Endothelial cell of umbilical vein (primary cell): ENCODE measurements around the gene EFCC1. TPM values are rescaled to one million over a fixed set of nuclear protein-coding genes. Genes with fewer than 3 reads are reported as not detected.

Source experiments
- BruUV-seq: library from RNA; stranded (reverse); fragments of 400-500 nt; replicated peaks from 2 replicates; lab custom pipeline; 2021; lab: Mats Ljungman, UMichigan
- CTCF ChIA-PET: fragments of 300-600, 350-600 bp; sonication (Branson Sonifier 250); formaldehyde crosslinking; loops from one replicate; lab custom pipeline; 2021; ENCODE audit warnings: antibody characterized with exemption, inconsistent platforms; lab: Charles Lee
- POLR2A ChIA-PET: fragments of 300-600, 350-600 bp; sonication (Branson Sonifier 250); formaldehyde crosslinking; loops from one replicate; lab custom pipeline; 2021; ENCODE audit warnings: antibody characterized with exemption, inconsistent platforms; lab: Charles Lee
- DNase-seq: peaks from one replicate; pipeline ENCODE4 v3.0.0-alpha.2; 2011; ENCODE audit warnings: low read depth, low spot score
- FAIRE-seq: peaks from 2 replicates; lab custom pipeline; 2011; peaks lifted over from hg19 to GRCh38; lab: Jason Lieb, UNC
- H2AFZ ChIP-seq: 2 replicates; pipeline ENCODE4 v1.6.0; 2012; ENCODE audit warnings: low read depth, low read length, control low read depth, inconsistent platforms
- H3K27ac ChIP-seq: 2 replicates; pipeline ENCODE4 v1.5.1; 2011; ENCODE audit warnings: low read depth, mild to moderate bottlenecking, control low read depth, low read length, moderate library complexity; ENCODE audit not compliant: insufficient read depth
- H3K27me3 ChIP-seq, 2 experiments: 2 replicates each; pipeline versions ENCODE4 v1.6.0 to v1.6.1; 2011; ENCODE audit warnings: low read length in 2 of 2, mixed read lengths in 1 of 2; ENCODE audit not compliant: control insufficient read depth in 2 of 2, insufficient read depth in 2 of 2
- H3K36me3 ChIP-seq, 2 experiments: 2 replicates in 1 of 2; 3 replicates in 1 of 2; pipeline ENCODE4 v1.5.1; 2011; ENCODE audit warnings: low read length in 2 of 2, mild to moderate bottlenecking in 1 of 2, moderate library complexity in 1 of 2; ENCODE audit not compliant: control insufficient read depth in 2 of 2, insufficient read depth in 2 of 2; ENCODE audit errors: extremely low read depth in 1 of 2
- H3K4me1 ChIP-seq: 3 replicates; pipeline ENCODE4 v1.5.1; 2011; ENCODE audit warnings: mild to moderate bottlenecking, low read length; ENCODE audit not compliant: control insufficient read depth, insufficient read depth; ENCODE audit errors: extremely low read depth
- H3K4me2 ChIP-seq: 2 replicates; pipeline ENCODE4 v1.6.1; 2011; ENCODE audit warnings: low read length, control low read depth, mixed read lengths; ENCODE audit not compliant: insufficient read depth
- H3K4me3 ChIP-seq, 3 experiments: fragments of 200-600 bp in 1 of 3; sonication (generic), shearing (Covaris generic) in 1 of 3; replicated peaks in 1 of 3; 2 replicates each; pipeline ENCODE4 v1.5.1; 2011 to 2016; ENCODE audit warnings: control low read depth in 3 of 3, low read length in 3 of 3, mild to moderate bottlenecking in 2 of 3, inconsistent platforms in 1 of 3, low read depth in 1 of 3, moderate library complexity in 1 of 3; ENCODE audit not compliant: insufficient read depth in 1 of 3
- H3K79me2 ChIP-seq: 2 replicates; pipeline ENCODE4 v1.6.0; 2012; ENCODE audit warnings: low read length, inconsistent platforms; ENCODE audit not compliant: control insufficient read depth, insufficient read depth
- H3K9ac ChIP-seq: replicated peaks from 2 replicates; pipeline ENCODE3; 2011; ENCODE audit warnings: low read length, control low read depth; ENCODE audit not compliant: insufficient read depth; ENCODE audit errors: extremely low read depth
- H3K9me1 ChIP-seq: replicated peaks from 3 replicates; pipeline ENCODE4 v1.6.0; 2011; ENCODE audit warnings: mild to moderate bottlenecking, low read length; ENCODE audit not compliant: control insufficient read depth, insufficient read depth; ENCODE audit errors: extremely low read depth
- H3K9me3 ChIP-seq: replicated peaks from 2 replicates; pipeline ENCODE4 v1.5.1; 2012; ENCODE audit warnings: low read length, inconsistent platforms; ENCODE audit not compliant: control insufficient read depth, insufficient read depth
- H4K20me1 ChIP-seq: replicated peaks from 2 replicates; pipeline ENCODE3; 2011; ENCODE audit warnings: mild to moderate bottlenecking, low read length; ENCODE audit not compliant: control insufficient read depth, insufficient read depth; ENCODE audit errors: extremely low read depth
- CTCF ChIP-seq, 2 donors: IDR thresholded peaks; 1 replicate in 1 of 2; 2 replicates in 1 of 2; pipeline ENCODE4 v1.5.1; 2011; ENCODE audit warnings: low read length in 2 of 2, mild to moderate bottlenecking in 2 of 2, moderate library complexity in 2 of 2, control low read depth in 1 of 2, inconsistent platforms in 1 of 2, low read depth in 1 of 2; ENCODE audit not compliant: insufficient read depth in 1 of 2; ENCODE audit errors: extremely low read depth in 1 of 2
- EZH2 ChIP-seq: IDR thresholded peaks from 2 replicates; pipeline ENCODE4 v1.6.1; 2012; ENCODE audit warnings: borderline replicate concordance, low read depth, mild to moderate bottlenecking, moderate library complexity, low read length, inconsistent platforms; ENCODE audit not compliant: severe bottlenecking
- FOS ChIP-seq: IDR thresholded peaks from 2 replicates; pipeline ENCODE4 v1.6.1; 2011; ENCODE audit warnings: mild to moderate bottlenecking, low read length, moderate library complexity, borderline replicate concordance; ENCODE audit not compliant: insufficient read depth
- GATA2 ChIP-seq: IDR thresholded peaks from 2 replicates; pipeline ENCODE4 v1.7.0; 2011; ENCODE audit warnings: low read depth, mild to moderate bottlenecking, moderate library complexity, mixed read lengths, low read length; ENCODE audit not compliant: insufficient read length, insufficient read depth
- JUN ChIP-seq: IDR thresholded peaks from 2 replicates; pipeline ENCODE4 v1.6.1; 2011; ENCODE audit warnings: borderline replicate concordance, low read depth; ENCODE audit not compliant: insufficient read length, insufficient read depth
- MAX ChIP-seq: IDR thresholded peaks from 2 replicates; pipeline ENCODE4 v1.6.1; 2011; ENCODE audit not compliant: insufficient read depth, insufficient read length
- MYC ChIP-seq: IDR thresholded peaks from one replicate; pipeline ENCODE4 v1.6.1; 2011; ENCODE audit warnings: mild to moderate bottlenecking, low read depth, low read length
- POLR2A ChIP-seq: IDR thresholded peaks from 2 replicates; pipeline ENCODE4 v1.6.1; 2012; ENCODE audit warnings: low read depth, mild to moderate bottlenecking, control low read depth, low read length
- POLR2AphosphoS5 ChIP-seq: IDR thresholded peaks from 2 replicates; pipeline ENCODE4 v1.6.1; 2012; ENCODE audit warnings: low read depth, mild to moderate bottlenecking, control low read depth, low read length, moderate library complexity; ENCODE audit not compliant: insufficient read depth
- dilution Hi-C: fragments of 300-500 bp; cut with MboI; formaldehyde crosslinking; loops from one replicate; pipeline ENCODE4 v1.15.0; 2019; ENCODE audit warnings: low sequenced_read_pairs; ENCODE audit not compliant: extremely low pct_ligation_motif_present
- intact Hi-C: fragments of 100-400 bp; cut with micrococcal nuclease; formaldehyde crosslinking; loops from one replicate; pipeline ENCODE4 v1.10.0; 2022
- polyA plus RNA-seq, 4 experiments: library from polyadenylated mRNA; depleted of rRNA in 3 of 4; stranded (reverse) in 3 of 4; unstranded in 1 of 4; fragments of >200 nt; gene quantifications; 2 replicates each; pipeline versions ENCODE4 v1.2.1 to v1.2.3, GENCODE V29; 2011 to 2012; ENCODE audit warnings: missing spikeins in 1 of 4
- total RNA-seq: library from RNA; stranded (reverse); gene quantifications from 2 replicates; pipeline ENCODE4 v1.2.3, GENCODE V29; 2021

EFCC1 gene
- total and polyA plus RNA-seq, 2 donors (not counting 3 experiments of a cell fraction or from before 2014, with no cell fraction given), result 0.73 to 1.3 TPM

GRCh38 chr3:128994581-128995546, 6.2 kb upstream of the EFCC1 start:
- H3K9me3 ChIP-seq, result no peaks in the 10 kb centered on the region
- CTCF ChIA-PET, result interaction anchor here (0.9 to 4.8 kb wide), 10 partner anchors 7 to 59 kb away, joined by 3 to 36 read pairs (median 4); no protein-coding TSS in a partner anchor
- no peak overlapping the region for H3K4me3 ChIP-seq
- H2AFZ ChIP-seq, result no peak overlapping the region
- no peak overlapping the region for H3K9ac ChIP-seq
- no peak for FAIRE-seq
- TF ChIP-seq POLR2AphosphoS5 (no peak), GATA2 (no peak), POLR2A (no peak), EZH2 (no peak), MAX (no peak), CTCF (IDR thresholded peaks at IDR 0.05; ENCODE audit: extremely low read depth in 1 of 2, insufficient read depth in 1 of 2, low read depth in 1 of 2, low read length in 2 of 2) (no peak), MYC (no peak), FOS (no peak), JUN (no peak)
- no peak overlapping the region for H3K4me2 ChIP-seq
- H3K79me2 ChIP-seq, result no peaks in the 10 kb centered on the region
- H3K27ac ChIP-seq, result no peak overlapping the region
- dilution Hi-C loops, result no loop called here
- H4K20me1 ChIP-seq, result no peaks in the 10 kb centered on the region
- DNase-seq, result no peak
- H3K9me1 ChIP-seq, result no peaks in the 10 kb centered on the region
- POLR2A ChIA-PET, result interaction anchor here (1.3 kb wide), 1 partner anchor 21 kb away, joined by 5 read pairs; no protein-coding TSS in a partner anchor
- peaks cover 6% of the 10 kb centered on the region for H3K4me1 ChIP-seq
- peaks cover 3 to 18% of the 10 kb centered on the region in 2 experiments for H3K27me3 ChIP-seq
- H3K36me3 ChIP-seq, result no peaks in the 10 kb centered on the region
- intact Hi-C loops, result no loop called here
- BruUV-seq, result no TSS peak
